CD1c-positive myeloid dendritic cell (primary cell): ENCODE data around the gene CDCA7L.

Experiments used
- DNase-seq: peaks from one replicate; pipeline ENCODE4 v3.0.0-alpha.2; 2016; ENCODE audit errors: extremely low spot score

The CDCA7L gene, protein sequence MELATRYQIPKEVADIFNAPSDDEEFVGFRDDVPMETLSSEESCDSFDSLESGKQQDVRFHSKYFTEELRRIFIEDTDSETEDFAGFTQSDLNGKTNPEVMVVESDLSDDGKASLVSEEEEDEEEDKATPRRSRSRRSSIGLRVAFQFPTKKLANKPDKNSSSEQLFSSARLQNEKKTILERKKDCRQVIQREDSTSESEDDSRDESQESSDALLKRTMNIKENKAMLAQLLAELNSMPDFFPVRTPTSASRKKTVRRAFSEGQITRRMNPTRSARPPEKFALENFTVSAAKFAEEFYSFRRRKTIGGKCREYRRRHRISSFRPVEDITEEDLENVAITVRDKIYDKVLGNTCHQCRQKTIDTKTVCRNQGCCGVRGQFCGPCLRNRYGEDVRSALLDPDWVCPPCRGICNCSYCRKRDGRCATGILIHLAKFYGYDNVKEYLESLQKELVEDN

DNA sequence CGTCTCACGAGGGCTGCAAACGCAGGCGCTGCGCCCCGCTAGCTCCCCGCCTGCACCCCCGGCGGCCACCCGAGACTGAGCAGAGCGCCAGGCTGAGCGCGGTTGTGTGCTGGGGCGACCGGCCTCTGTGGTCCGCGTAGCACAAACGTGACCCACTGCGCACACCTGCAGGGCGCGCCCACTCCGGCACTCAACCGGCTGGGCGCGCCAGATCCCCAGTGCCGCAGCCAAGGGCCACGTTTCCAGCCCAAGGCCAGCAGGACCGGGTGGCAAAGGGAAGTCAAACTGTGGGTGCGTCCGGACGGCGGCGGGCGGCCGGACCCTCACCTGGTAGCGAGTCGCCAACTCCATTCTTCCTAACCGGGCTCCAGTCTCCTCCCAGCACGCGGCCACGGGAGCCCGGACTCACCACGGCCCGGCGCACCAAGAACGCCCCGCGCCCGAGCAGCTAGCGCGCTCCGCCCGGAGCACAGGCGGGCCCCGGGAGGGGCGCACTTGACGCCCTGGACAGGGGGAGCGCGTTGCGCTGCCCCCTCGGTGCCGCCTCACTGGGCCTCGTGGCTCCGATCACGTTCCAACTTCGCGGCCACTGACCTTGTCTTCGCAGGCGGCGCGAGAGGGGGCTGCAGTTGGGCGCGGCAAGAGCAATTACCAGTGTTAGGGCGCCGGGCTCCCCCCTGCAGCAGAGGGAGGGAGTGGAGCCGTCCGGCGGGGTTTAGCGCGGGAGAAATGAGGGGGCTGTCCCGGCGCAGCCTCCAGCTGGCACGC is at the start of gene CDCA7L:
TSS of gene CDCA7L (minus strand) at position 446 of the 768 bp plus-strand sequence. CDS start at position 351, 95 bp downstream.
- peak; percentile 59 for DNase-seq

DNA sequence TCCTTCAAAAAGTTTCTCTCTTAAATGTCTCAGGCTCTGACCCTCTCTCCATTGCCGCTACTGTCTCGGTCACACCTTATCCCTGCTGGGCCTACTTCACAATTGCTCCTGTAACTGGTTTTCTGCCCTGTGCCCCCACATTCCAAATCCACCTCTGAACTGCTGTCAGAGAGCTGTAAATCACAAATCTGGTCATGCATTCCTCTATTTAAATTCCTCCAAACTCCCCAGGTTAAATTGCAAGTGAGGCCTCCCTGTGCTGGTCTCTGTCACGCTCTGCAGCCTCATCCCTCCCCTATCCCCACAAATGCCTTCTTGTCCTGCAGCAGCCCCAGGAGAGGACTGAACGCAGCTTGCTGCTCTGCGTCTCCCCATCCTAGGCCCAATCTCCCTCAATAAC is 40.4 kb upstream of the CDCA7L start:
- DNase-seq = no peak

DNA sequence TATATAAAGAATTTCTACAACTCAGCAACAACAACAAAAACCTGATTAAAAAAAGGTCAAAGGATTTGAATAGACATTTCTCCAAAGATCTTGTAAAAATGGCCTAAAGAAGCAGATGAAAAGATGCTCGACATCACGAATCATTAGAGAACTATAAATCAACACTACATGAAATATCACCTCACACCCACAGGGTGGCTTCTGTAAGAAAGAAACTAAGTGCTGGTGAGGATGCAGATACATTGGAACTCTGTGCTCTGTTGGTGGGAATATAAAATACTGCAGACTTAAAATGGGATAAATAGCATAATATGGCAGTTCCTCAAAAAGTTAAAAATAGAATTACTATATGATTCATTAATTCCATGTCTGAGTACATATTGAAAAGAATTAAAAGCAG is 38.3 kb upstream of the CDCA7L start:
- no peak for DNase-seq

DNA sequence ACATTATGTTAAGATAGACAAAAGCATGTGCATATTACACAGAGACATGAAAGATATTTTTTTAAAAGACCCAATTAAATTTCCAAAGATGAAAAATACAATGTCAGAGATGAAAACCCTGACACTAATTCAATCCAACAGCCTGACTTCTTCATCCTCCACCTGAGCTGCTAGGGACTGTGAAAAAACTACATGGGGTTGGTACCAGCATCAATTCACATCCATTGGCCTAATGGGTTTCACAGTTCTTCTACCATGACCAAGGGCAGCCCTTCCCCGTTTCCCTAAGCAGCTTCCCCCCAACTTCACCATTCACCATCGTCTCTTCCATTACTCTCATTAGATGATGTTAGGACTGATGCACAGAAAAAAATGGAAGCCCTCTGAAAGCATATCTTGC is 37.4 kb upstream of the CDCA7L start:
- no peak for DNase-seq

DNA sequence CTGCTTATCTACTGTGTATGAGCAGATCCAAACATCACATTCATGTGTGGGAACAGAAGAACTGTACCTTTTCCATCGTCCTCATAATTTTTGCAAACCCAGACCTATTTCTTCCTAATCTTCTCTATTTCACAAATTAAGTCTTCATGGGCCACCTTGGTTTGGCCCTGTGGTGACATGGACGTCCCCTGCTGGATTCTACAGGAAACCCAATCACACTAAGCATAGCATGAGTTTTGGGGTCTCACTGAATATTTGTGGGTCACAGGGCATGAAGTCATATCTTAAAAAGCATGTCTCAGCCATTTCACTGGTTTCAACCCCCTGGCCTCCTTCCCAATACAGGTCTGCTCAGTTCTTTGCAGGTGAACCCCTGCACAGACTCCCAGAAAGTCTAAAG is 35.8 kb upstream of the CDCA7L start:
- no peak for DNase-seq

DNA sequence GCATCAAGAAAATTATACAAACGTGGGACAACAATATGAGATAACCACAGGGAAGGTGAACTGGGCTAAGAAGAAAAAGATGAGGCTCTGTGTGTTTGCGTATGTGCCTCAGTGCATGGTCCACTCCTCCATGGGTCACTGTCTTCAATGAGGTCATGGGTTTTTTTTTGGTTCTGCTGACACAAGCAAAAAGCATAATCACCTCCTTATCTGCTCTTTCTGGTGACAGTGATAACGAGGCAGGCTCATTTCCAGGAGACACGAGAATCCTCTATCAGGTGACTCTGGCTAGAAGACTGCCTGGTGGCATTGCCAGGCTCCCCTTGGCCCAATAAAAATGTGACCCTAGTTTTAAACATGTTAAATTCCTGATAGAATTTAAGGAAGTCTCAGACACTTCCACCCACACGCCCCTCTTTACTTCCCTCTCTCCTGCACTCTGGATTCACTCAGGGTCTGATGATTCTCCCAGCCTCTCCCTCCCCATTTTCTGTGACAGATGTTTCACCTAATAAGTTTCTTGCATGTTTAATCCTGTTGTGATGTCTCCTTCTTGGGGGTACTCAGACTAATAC is 35.3 kb upstream of the CDCA7L start:
- DNase-seq = peak; percentile 25

DNA sequence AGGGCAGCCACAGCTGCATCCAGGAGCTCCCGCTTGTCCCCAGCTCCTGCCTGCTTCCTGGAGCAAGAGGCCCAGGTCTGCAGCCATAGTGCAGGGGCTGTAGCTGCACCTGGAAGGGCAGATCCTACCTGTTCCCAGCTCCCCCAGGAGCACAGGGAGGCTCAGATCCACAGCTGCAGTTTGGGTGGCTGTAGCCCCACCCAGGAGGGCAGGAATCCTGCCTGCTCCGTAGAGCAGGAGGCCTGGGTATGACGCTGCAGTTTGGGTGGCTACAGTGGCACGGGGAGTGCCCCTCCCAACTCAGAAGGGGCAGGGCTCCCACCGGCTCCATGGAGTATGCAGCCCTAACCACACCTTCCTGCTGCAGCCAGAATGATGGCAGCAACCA is 26.7 kb upstream of the CDCA7L start:
- no peak for DNase-seq

DNA sequence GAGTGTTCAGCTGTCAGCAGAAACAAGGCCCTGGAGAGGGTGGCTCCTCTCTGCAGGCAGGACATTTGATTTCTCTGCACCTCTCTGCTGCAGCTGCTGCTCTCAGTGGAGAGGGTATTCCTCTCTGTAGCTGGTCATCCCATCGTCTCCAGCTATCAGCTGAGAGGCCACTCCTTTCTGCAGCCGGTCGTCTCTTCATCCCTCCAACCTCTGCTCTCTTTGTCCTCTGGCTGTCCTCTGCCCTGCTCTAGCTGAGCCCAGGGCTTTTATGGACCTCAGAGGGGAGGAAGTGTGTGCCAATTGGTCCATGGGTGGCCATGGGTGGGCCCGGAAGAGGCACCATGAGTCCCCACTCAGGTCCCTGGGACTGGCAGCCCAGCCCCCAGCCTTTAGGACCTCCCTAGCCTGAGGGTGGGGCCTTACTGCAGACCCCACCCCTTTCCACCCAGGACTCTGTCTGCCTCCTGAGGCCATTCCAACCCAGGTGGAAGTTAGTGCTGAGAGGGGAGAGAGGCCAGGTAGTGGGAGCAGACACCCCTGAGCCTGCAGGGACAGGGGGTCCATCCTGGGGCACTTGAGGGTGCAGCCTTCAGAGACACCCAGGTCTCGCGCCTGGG is 26.2 kb upstream of the CDCA7L start:
- DNase-seq = no peak

DNA sequence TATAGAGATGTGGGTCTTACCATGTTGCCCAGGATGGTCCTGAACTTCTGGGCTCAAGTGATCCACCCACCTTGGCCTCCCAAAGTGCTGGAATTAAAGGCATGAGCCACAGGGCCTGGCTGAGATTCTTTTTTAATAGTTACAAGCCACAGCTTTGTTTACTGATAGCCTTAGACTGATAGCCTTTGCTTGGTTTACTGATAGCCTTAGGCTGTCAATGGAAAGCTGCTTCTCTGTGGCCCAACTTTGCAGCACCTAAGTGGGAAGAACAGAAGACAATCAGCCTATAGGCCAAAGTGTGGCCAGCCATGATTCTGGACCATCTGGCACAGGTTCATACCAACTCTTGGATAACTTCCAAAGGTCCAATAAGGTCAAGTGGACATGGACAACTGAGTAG is 24.1 kb upstream of the CDCA7L start:
- no peak for DNase-seq

DNA sequence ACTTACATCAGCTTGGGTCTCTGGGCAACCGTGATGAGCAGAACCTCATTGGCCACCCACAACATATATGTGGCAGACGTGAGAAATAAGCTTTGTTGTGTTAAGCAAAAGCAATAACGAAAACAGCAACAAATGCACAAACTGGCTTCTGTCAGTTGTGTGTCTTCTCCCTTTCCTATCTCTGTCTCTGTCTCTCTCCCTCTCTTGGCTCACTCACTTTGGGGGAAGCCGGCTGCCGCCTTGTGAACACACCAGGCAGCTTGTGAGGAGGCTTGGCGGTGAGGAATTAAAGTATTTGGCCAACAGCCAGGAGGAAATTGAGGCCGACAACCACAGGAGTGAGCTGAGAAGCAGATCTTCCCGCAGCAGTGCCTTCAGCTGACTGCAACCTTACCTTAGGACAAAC is 21.9 kb upstream of the CDCA7L start:
- DNase-seq = peak; percentile 25

DNA sequence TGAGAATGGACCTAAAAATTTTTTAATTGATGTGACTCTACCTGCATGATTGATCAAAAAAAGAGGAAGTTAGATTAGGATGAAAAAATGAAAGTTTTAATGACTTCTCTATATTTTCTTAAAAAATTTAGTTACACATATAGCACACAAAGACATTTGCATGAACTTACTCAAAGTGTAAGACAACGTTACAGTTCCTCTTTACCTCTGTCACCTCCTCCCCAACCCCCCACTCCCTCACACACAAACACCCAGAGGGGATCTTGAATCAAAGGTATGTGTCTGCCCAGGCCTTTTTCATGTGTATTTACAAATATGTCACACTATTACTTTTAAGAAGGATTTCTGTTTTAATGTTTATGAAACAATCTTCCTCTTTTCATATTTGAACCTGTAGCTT is 20.6 kb upstream of the CDCA7L start:
- DNase-seq = no peak

DNA sequence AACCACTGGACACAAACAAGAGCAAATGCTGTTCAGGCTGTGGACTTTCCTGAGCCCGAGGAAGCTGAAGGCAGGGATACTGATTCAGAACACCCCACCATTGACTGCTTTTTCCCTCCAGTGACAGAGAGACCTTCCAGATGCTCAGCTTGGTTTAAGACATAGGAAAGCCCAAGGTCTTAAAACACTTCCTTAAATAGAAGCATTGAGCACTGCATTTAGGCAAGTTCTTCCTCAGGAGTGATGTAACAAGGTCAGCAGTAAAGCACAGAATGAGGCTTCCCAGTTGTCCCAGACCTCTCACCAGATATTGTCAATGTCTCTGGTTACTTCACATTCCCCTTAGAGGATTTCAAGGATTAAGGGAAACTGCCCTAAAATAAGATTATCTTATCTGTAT is 19.6 kb upstream of the CDCA7L start:
- no peak for DNase-seq

DNA sequence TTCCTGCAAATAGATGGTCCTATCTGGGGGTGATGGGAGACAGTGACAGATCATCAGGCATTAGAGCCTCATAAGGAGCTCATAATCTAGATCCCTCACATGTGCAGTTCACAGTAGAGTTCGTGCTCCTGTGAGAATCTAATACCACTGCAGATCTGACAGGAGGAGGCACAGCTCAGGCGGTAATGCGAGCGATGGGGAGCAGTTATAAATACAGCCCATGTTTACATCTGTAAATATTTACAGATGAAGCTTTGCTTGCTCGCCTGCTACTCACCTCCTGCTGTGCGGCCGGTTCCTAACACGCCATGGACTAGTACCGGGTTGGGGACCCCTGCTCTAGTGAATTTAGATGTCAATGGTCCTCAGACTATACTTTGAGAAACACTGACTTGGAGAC is 17.0 kb upstream of the CDCA7L start:
- DNase-seq = no peak

DNA sequence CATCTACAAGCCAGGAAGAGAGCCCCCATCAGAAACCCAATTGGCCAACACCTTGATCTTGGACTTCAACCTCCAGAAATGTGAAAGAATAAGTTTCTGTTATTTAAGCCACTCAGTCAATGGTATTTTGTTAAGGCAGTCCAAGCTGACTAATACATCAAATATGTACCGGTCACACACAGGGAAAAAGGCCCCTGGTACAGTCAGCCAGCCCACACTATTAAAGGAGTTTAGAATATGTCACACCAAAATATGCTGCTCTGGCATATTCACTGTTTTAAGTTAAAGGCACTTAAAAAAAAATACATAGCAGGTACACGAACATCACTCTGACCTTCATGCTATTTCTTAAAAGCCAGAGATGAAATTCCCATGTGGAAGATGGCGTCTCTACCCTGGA is 15.2 kb upstream of the CDCA7L start:
- no peak for DNase-seq

DNA sequence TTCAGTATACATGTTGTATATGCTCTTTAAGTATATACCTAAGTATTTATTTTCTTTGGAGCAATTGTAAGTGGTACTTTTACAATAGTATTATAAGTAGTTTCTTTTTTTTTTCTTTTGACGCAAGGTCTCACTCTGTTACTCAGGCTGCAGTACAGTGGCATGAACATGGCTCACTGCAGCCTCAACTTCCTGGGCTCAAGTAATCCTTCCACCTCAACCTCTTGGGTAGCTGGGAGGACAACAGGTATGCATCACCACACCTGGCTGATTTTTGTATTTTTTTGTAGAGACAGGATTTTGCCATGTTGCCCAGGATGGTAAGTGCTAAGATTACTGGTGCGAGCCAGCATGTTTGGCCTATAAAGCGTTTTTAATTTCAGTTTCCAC is 13.7 kb upstream of the CDCA7L start:
- DNase-seq = no peak

DNA sequence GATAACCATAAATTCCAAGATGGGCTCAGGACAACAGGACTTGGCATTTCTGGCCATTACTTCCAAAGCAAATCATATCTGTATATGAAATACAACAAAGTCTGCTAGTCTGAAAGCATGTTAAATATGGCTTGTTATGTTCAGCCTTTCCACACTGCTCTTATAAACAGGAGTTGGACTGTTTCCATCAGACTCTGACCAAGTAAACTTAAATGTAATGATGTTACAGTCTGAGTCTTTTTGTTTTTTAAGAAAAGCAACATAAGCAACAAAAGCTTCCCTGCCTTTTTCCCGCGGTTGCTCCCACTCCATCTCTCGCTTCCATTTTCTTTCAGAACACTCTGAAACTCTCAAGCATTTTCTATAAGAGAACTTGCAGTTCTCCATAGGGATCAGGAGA is 8.1 kb upstream of the CDCA7L start:
- no peak for DNase-seq

DNA sequence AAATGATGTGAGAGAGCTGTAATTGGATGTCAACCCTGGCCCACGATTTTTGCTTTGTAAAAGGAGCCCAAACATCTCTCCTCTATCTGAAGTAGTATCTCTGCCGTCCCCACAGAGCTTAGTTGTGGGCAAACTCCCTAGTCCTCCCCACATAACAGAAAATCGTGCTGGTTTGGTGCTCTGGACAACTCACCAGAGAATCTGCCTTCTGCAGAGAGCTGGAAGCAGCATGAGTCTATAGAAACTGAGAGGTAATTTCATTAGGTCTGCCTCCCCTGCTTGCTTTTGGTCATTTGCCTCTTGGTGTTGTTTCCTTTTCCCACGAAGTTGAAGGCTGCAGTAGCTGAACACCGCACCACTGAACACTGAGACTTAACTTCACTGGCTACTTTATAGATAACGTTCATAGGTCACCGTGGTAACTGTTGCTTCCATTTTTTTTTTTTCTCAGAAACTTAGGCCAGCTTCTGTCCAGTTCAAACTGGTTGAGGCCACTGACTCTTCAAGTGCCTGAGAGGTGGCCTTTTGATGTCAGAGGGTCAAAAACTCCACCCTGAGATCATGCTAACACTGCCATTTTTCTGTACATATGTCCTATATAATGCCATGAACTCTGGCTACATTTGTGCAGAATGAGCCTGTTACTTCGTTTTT is 3.3 kb upstream of the CDCA7L start:
- no peak for DNase-seq

DNA sequence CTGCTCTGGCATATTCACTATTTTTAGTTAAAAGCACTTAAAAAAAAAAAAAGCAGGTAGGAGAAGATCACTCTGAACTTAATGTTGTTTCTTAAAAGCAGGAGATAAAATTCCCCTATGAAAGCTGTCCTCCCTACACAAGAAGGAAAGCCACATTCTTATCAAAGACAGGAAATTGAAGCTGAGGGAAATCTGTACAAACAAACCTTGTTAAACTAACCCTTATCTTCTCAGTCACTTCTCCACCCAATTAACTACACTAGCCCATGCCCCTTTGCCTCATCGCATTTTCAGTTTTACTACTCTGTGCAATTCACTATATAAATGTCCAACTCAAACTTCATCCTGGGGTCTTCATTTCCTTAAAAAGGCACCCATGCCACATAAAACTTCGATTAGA is 2.7 kb upstream of the CDCA7L start:
- DNase-seq = no peak

DNA sequence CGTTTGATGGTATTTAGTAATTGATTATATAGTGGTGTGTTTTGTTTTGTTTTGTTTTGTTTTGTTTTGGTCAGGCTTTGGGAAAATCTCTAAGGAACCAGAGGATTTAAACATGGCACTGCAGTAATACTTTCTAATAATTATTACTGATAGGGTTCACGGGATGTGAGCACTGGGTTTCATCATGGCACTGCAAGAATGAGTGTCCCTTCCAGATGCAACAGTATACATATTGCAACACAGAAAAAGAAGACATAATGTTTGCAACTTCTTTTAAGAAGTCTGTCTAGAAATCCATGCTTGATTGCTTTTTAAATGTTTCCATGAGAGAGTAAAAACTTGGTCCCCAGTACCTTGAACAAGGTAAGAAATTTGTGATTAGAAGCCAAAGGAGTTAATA is 2.2 kb upstream of the CDCA7L start:
- no peak for DNase-seq

DNA sequence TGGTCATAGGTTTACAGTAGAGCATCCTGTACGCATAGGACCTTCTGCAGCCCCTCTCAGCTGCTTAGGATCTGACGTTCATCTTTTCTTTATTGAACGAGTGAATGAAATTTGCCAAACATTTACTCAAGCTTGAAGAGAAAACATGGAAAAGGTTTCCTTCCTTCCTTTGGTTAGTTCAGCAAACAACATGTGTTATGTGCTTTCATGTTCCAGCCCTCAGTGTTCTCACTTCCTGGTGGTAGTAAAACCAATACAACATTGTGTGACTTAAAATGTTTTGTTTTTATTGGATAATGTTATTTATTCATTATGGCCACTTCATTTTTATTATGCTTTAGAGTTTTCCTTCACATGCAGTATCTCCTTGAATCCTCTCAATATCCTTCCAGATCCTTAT is 1.4 kb upstream of the CDCA7L start:
- peak; percentile 24 for DNase-seq

DNA sequence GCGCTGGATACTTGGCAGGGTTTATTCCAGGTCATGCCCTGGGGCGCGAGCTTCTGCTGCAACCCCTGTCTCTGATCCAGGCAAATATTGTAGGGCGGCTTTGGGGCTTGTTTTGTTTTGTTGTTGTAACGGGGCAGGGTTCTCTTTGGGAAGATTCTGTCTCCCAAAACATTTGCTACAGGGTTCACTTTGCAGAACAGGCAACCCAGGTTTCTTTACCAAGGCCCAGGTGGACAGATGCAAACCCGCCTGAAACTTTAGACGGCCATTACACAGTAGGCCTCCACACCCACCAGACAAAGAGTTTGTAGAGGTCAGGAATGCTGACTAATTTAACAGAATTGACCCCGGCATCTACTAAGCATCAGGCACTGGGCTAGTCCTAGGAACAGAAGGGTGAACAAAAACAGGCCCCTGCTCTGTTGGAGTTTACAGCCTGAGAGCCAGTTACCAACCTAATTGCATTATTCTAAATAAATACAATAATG is 567 bp upstream of the CDCA7L start:
- no peak for DNase-seq
